T-helper 1 cell treated with Interleukin-12 subunit alpha and Interleukin-12 subunit beta and Interleukin-4 antibody, amounts not matched to agents 30 μg/mL and 1 μg/mL, for 36 hours (primary cell): ENCODE results near the gene CALN1.
"Not testable (repeated sequence)": the region's sequence is repeated elsewhere in the genome, so short reads cannot be mapped to it uniquely, and the experiment has no call there.

ENCODE experiments used
- H3K27ac Mint-ChIP-seq: one replicate; pipeline ENCODE4 v1.8.0; 2021; ENCODE audit warnings: mild to moderate bottlenecking, mixed read lengths
- H3K27me3 Mint-ChIP-seq: one replicate; pipeline ENCODE4 v1.8.0; 2021; ENCODE audit warnings: low read depth, mixed read lengths
- H3K36me3 Mint-ChIP-seq: one replicate; pipeline ENCODE4 v1.8.0; 2021; ENCODE audit warnings: low read depth, mixed read lengths
- H3K4me1 Mint-ChIP-seq: one replicate; pipeline ENCODE4 v1.8.0; 2021; ENCODE audit warnings: low read depth, mixed read lengths
- H3K4me3 Mint-ChIP-seq: one replicate; pipeline ENCODE4 v1.8.0; 2021; ENCODE audit warnings: mild to moderate bottlenecking, moderate library complexity, mixed read lengths
- H3K9me3 Mint-ChIP-seq: one replicate; pipeline ENCODE4 v1.8.0; 2021; ENCODE audit warnings: mixed read lengths

CALN1 gene

GRCh38 chr7:72391821-72392377 lies 20.2 kb downstream of the CALN1 start:
- H3K4me1 Mint-ChIP-seq, result no peaks in the 10 kb centered on the region
- H3K9me3 Mint-ChIP-seq, result peaks cover 3% of the 10 kb centered on the region
- H3K36me3 Mint-ChIP-seq, result no peaks in the 10 kb centered on the region
- no peaks in the 10 kb centered on the region for H3K27me3 Mint-ChIP-seq
- no peak overlapping the region for H3K27ac Mint-ChIP-seq
- no peak overlapping the region for H3K4me3 Mint-ChIP-seq

GRCh38 chr7:72386118-72386517 lies 26.0 kb downstream of the CALN1 start:
- Mint-ChIP-seq H3K4me1 (no peaks in the 10 kb centered on the region), H3K36me3 (no peaks in the 10 kb centered on the region), H3K9me3 (peaks cover 11% of the 10 kb centered on the region), H3K27me3 (no peaks in the 10 kb centered on the region), H3K4me3 (no peak overlapping the region), H3K27ac (no peak overlapping the region)

DNA sequence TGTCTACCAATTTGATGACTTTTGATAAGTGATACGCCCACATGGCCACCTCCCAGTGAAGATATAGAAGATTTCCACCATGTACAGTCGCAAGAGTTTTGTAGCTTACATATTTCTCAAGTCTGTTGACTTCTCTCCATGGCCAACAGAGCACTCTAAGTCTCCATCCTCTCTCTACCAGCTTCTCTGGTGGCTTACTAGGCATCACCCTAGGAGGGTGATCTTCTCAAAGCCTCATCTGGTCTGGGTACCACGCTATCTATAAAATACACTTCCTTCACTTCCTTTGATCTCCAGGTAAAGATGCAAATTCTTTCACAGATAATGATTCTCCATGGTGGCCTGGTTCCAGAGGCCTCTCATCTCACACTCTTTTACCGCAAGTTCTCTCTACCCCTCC lies 49.9 kb downstream of the CALN1 start:
- Mint-ChIP-seq H3K27me3 (no peaks in the 10 kb centered on the region), H3K27ac (no peak overlapping the region), H3K4me3 (no peak overlapping the region), H3K4me1 (no peaks in the 10 kb centered on the region), H3K36me3 (no peaks in the 10 kb centered on the region), H3K9me3 (peaks cover 5% of the 10 kb centered on the region)

DNA sequence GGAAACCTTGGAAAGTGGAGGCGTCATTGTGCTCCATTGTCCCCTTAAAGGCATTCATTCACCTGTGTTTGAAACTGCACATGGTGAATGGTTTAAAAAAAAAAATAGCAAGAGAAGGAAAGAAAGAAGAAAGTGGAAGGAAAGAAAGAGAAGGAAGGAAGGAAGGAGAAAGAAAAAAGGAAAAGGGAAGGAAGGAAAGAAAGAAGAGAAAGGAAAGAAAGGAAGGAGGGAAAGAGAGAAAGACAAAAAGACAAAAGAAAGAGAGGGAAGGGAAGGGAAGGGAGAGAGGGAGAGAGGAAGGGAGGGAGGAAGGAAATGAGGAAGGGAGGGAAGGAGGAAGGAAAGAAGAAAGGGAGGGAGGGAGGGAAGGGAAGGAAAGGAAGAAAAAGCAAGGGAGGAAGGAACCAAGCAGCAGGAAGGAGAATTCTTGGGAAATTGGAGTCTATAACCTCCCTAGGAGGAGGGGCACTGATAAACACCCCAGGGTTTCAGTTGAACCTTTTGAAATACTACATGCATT lies 66.9 kb downstream of the CALN1 start:
- Mint-ChIP-seq H3K27me3 (no peaks in the 10 kb centered on the region), H3K4me1 (no peaks in the 10 kb centered on the region), H3K4me3 (no peak overlapping the region), H3K9me3 (peaks cover 4% of the 10 kb centered on the region), H3K27ac (no peak overlapping the region), H3K36me3 (no peaks in the 10 kb centered on the region)

- H3K4me3 Mint-ChIP-seq, result no peak overlapping the region
- no peaks in the 10 kb centered on the region for H3K36me3 Mint-ChIP-seq
These were observed 68.1 kb downstream of the CALN1 start for GRCh38 chr7:72343991-72344390.

GRCh38 chr7:72343354-72343753 lies 68.8 kb downstream of the CALN1 start:
- H3K36me3 Mint-ChIP-seq, H3K27ac Mint-ChIP-seq, H3K9me3 Mint-ChIP-seq, H3K4me3 Mint-ChIP-seq, H3K27me3 Mint-ChIP-seq, H3K4me1 Mint-ChIP-seq: not testable (repeated sequence)

More at GRCh38 chr7:72343991-72344390, 68.1 kb downstream of the CALN1 start:
- H3K9me3 Mint-ChIP-seq, result peaks cover 4% of the 10 kb centered on the region
- H3K27ac Mint-ChIP-seq, result no peak overlapping the region
- peaks cover 2% of the 10 kb centered on the region for H3K27me3 Mint-ChIP-seq
- H3K4me1 Mint-ChIP-seq, result no peaks in the 10 kb centered on the region

- Mint-ChIP-seq H3K4me1 (no peaks in the 10 kb centered on the region), H3K27me3 (peaks cover 16% of the 10 kb centered on the region), H3K9me3 (peaks cover 10% of the 10 kb centered on the region), H3K36me3 (no peaks in the 10 kb centered on the region), H3K27ac (no peak overlapping the region), H3K4me3 (no peak overlapping the region)
These were observed 74.6 kb downstream of the CALN1 start for GRCh38 chr7:72337390-72338167.

- H3K36me3 Mint-ChIP-seq, result no peaks in the 10 kb centered on the region
- H3K4me1 Mint-ChIP-seq, result no peaks in the 10 kb centered on the region
- peaks cover 16% of the 10 kb centered on the region for H3K27me3 Mint-ChIP-seq
- peaks cover 10% of the 10 kb centered on the region for H3K9me3 Mint-ChIP-seq
- H3K27ac Mint-ChIP-seq, result no peak overlapping the region
- H3K4me3 Mint-ChIP-seq, result no peak overlapping the region
These were observed 75.3 kb downstream of the CALN1 start for GRCh38 chr7:72336632-72337389.

DNA sequence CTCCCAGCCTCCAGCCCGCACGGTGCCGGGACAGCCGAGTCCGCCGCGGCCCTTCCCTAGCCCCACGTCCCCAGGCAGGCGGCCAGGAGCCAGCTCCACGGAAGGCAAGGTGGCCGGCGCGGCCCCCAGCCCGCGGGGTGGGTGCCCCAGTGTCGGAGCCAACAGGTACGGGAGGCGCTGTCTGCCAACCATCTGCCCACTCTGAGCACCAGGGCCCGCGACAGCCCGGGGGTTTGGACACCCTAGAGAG lies 75.8 kb downstream of the CALN1 start:
- Mint-ChIP-seq H3K27ac (no peak overlapping the region), H3K4me1 (no peaks in the 10 kb centered on the region), H3K4me3 (no peak overlapping the region), H3K27me3 (peaks cover 16% of the 10 kb centered on the region), H3K36me3 (no peaks in the 10 kb centered on the region), H3K9me3 (peaks cover 7% of the 10 kb centered on the region)

DNA sequence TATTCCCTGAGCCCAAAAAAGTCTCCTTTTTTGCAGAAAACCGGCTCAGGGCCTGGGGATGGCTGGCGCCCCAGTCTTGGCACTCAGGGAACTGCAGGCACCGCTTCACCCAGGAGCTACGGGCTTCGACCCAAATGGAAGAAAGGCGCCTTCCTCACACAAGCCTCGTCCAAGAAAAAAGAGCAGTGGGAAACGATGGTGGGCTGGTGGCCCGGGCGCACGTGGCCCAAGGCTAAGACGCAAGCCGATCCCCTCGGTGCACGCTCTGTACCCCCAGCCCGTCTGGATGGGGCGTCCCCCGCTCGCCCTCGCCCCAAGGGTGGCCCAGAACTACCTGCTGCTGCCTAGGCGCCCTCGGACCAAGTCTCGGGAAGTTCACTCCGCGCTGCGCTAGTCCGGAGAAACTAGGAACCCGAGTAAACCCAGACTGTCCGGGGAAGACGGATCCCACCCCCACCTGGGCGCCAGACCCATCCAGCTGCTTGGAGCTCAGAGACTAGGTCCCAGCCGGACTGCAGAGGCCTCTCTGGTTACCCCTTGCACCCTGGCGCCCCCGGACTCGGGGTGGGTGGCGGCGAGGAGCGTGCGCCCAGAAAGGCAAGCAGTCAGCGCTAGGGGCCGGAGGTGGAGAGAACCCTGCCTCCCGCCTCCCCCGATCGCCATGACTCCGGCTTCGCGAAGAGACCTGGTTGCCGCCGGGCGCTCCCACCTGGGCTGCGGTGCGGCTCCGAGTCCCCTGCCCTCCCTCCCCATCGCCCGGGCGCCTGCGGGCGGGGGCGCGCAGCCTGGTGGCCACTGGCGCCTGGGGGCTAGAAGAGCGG lies 76.4 kb downstream of the CALN1 start:
- Mint-ChIP-seq H3K9me3 (peaks cover 7% of the 10 kb centered on the region), H3K4me1 (no peaks in the 10 kb centered on the region), H3K27me3 (peaks cover 16% of the 10 kb centered on the region)

DNA sequence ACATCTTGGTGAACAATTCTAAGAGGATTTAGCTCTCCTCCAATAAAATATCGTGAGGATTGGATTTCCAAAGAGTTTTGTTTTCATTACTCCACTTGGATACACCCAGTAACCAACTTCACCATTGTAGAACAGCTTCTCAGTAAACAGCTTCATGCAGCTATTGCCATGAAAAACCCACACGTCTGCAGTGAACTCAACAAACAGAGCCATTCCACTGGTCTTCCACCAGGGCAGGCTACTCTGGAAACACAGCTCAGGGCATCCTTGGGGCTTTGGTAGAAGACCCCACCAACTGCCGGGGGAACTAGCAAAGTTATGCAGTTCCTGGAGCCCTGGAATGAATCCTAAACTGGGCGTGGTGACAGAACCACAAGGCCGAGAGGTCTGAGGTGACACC lies 77.4 kb downstream of the CALN1 start:
- peaks cover 16% of the 10 kb centered on the region for H3K27me3 Mint-ChIP-seq
- H3K4me3 Mint-ChIP-seq, result no peak overlapping the region
- peaks cover 7% of the 10 kb centered on the region for H3K9me3 Mint-ChIP-seq
- no peaks in the 10 kb centered on the region for H3K36me3 Mint-ChIP-seq
- H3K27ac Mint-ChIP-seq, result no peak overlapping the region
- H3K4me1 Mint-ChIP-seq, result no peaks in the 10 kb centered on the region

More for the DNA sequence above, 76.4 kb downstream of the CALN1 start:
- Mint-ChIP-seq H3K36me3 (no peaks in the 10 kb centered on the region), H3K27ac (no peak overlapping the region), H3K4me3 (no peak overlapping the region)

DNA sequence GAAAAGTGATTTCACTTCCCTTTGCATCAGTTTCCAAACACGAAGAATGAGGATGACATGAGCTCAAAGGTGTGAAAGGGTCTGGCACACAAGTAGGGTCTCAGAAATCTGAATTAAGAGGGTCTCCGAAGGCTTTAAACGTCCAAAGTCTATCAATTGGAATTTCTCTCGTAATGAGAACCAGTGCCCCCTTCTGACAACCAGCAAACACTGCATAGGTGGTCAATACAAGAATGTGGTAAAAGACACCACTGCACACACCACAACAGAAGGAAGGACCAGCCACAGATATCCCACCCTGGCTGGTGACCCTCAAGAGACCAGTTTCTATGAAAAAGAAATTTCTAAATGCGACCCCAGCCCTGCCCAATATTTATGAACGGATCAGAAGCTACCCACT lies 78.1 kb downstream of the CALN1 start:
- peaks cover 10% of the 10 kb centered on the region for H3K9me3 Mint-ChIP-seq
- peaks cover 16% of the 10 kb centered on the region for H3K27me3 Mint-ChIP-seq
- no peaks in the 10 kb centered on the region for H3K4me1 Mint-ChIP-seq
- no peaks in the 10 kb centered on the region for H3K36me3 Mint-ChIP-seq
- no peak overlapping the region for H3K27ac Mint-ChIP-seq
- H3K4me3 Mint-ChIP-seq, result no peak overlapping the region

DNA sequence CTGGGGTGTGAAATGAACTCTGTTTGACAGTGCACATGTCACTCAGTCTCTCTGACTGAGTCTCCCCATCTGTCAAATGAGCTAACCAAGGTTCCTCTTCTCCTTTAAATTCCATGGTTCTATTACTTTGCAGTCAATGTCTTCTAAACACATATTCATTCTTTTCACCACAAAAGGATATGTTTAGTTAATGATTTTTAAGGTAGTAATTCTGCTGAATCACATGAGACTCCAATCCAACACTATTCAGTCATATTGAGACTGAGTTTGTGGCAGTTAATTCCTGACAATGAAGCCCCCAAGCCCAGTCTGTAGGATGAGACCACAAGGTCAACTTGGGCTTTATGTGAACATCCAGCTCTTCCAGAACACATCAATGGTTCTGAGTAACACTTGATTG lies 85.3 kb downstream of the CALN1 start:
- Mint-ChIP-seq H3K9me3 (peaks cover 4% of the 10 kb centered on the region), H3K27me3 (no peaks in the 10 kb centered on the region), H3K4me1 (no peaks in the 10 kb centered on the region), H3K27ac (no peak overlapping the region), H3K36me3 (no peaks in the 10 kb centered on the region), H3K4me3 (no peak overlapping the region)

- no peak overlapping the region for H3K27ac Mint-ChIP-seq
- H3K9me3 Mint-ChIP-seq, result peaks cover 4% of the 10 kb centered on the region
These were observed 85.8 kb downstream of the CALN1 start for GRCh38 chr7:72326365-72326764.

More at GRCh38 chr7:72326365-72326764, 85.8 kb downstream of the CALN1 start:
- Mint-ChIP-seq H3K4me1 (no peaks in the 10 kb centered on the region), H3K36me3 (no peaks in the 10 kb centered on the region), H3K4me3 (no peak overlapping the region), H3K27me3 (no peaks in the 10 kb centered on the region)
